ENCODE results near the gene DEF6.

Gene DEF6

DNA sequence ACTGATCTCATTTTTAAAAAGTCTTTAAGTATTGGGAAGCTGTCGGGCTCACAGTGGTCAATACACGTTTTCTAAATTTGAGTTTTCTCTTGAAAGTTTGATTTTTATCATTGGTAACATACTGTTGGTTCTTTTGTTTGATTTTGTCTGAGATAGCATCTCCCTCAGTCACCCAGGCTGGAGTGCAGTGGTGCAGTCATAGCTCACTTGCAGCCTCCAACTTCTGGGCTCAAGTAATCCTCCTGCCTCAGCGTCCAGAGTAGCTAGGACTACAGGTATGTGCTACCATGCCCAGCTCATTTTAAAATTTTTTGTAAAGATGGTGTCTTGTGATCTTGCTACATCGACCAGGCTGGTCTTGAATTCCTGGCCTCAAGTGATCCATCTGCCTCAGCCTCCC, 53.8 kb downstream of the DEF6 start:
- no peak for DNase-seq

GRCh38 chr6:35352735-35353134, 55.1 kb downstream of the DEF6 start:
- no peak for DNase-seq

DNA sequence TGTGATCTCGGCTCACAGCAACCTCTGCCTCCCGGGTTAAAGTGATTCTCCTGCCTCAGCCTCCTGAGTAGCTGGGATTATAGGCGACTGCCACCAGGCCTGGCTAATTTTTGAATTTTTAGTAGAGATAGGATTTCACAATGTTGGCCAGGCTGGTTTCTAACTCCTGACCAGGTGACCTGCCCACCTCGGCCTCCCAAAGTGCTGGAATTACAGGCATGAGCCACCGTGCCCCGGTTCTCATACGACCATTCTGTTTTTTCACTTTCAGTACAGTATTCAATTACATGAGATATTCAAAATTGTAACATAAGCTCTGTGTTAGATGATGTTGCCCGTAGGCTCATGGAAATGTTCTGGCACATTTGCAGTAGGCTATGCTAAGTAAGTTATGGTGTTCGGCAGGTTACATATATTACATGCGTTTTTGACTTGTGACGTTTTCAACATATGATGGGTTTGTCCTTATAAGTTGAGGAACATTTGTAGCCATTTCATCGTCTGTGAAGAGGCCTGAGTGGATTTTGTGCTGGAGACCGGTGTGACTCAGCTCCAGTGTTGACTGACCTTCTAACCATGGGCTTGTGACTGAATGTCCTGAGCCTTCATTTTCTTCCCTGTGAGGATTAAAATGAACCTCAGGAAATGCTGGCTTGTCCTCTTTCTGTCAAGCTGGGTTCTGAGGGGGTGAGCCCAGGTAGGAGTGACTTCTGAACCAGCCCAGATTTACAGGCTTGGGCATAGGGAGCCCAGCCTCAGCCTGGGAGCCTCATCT, 56.9 kb downstream of the DEF6 start:
- no peak for DNase-seq

GRCh38 chr6:35356391-35356790, 58.8 kb downstream of the DEF6 start:
- no peak for DNase-seq

- DNase-seq = no peak
These were observed 60.1 kb downstream of the DEF6 start for GRCh38 chr6:35357677-35358076.

GRCh38 chr6:35358086-35358485, 60.5 kb downstream of the DEF6 start:
- no peak for DNase-seq

GRCh38 chr6:35359346-35359743, 61.7 kb downstream of the DEF6 start:
- DNase-seq = no peak

DNA sequence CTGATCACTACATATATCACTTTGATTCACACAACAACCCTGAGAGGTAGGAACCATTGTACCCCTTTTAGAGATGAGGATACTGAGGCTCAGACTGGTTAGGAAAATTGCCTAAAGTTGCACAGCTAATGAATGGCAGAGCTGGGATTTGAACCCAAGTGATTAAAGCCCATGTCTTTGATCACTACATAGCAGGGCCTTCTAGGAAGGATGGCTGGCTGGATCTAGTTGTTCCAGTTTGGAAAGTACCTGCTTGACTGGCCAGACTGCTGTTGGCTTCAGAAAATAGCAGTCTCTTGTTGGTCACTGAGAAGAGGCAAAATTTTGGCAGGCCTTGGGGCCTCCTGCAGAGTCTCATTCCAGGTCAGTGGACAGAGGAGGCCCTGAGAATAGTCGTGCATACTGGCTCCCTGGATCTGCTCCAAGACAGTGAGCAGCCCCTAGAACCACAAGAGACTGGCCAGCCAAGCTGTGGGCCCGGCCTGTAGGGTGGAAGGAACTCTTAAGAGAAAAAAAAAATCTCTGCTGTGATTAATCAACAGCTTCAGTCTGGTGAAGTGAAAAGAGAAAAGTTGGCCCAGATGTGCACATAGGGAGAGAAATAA, 62.2 kb downstream of the DEF6 start:
- DNase-seq = no peak

DNA sequence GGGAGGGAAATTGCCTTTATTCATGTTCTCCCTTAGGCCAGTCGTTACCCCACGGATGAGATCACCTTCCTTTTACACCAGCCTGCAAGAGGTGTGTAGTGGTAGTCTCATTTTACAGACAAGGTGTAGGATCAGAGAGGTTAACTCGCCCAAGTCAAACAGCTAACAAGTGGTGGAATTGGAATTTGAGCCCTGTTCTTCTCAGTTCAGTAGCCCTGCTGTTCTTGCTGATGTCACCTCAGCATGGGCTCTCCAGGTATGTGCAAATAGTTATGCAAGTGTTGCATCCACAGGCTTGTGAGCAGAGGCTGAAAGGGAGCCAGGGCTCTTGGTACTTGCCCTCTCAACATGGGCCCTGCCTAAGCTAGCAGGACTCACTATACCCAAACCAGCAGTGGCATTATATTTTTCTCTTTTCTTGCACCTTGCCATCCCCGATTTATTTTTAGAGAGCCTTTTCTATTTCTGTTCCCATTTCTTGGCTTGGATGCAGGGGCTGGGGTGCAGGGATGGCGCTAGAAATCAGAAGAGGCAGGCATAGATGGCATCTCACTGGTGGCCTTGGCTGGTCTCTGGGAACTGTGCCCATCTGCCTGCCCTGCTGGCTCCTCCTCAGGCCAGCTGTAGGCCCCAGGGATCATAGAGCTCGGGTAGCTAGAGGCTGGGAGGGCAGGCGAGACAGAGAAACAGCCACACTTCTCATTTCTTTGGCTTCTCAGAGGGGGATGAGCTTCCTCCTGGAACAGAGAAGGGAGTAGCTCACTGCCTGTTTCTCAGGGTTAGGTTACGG, 62.9 kb downstream of the DEF6 start:
- no peak for DNase-seq

- DNase-seq = no peak
These were observed 64.6 kb downstream of the DEF6 start for GRCh38 chr6:35362200-35362599.

DNA sequence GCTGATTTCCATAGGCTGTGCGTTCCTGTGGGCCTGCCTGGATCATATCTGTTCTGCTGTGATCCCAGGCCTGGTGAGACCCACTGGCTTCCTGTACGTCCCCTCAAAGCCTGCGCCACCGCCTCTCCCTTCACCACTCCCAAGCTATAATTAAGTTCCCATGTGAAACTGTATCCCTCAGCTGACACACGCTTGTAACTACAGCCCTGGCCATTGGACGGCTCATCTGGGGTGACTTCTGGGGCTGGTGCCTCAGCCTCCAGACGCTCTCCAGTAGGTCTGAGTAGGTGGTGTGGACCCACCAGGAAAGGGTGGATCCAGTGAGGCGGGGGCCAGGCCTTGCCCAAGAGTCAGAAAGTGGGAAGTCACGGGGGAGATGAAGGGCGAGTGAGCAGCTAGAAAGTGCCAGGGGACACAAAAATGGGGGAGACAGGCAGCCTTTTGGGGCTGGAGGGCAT, 65.7 kb downstream of the DEF6 start:
- no peak for DNase-seq

GRCh38 chr6:35365594-35366203, 68.1 kb downstream of the DEF6 start:
- no peak for DNase-seq

- no peak for DNase-seq
These were observed 68.6 kb downstream of the DEF6 start for GRCh38 chr6:35366204-35366596.

DNA sequence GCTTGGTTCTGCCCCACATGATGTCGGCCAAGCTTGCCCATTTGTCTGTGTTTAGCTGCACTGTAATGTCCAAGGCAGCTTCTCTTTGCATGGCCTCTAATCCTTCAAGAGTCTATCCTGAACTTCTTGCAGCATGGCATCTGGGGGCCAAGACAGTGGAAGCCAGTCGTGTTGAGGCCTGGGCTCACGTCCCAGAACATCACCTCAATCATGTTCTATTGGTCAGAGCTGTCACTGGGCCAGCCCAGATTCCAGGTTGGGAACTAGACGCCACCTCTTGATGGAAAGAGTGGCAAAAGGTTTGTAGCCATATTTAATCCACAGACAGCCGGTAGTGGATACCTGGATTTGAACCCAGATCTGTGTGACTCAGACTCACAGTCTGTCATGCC, 70.0 kb downstream of the DEF6 start:
- DNase-seq = no peak

DNA sequence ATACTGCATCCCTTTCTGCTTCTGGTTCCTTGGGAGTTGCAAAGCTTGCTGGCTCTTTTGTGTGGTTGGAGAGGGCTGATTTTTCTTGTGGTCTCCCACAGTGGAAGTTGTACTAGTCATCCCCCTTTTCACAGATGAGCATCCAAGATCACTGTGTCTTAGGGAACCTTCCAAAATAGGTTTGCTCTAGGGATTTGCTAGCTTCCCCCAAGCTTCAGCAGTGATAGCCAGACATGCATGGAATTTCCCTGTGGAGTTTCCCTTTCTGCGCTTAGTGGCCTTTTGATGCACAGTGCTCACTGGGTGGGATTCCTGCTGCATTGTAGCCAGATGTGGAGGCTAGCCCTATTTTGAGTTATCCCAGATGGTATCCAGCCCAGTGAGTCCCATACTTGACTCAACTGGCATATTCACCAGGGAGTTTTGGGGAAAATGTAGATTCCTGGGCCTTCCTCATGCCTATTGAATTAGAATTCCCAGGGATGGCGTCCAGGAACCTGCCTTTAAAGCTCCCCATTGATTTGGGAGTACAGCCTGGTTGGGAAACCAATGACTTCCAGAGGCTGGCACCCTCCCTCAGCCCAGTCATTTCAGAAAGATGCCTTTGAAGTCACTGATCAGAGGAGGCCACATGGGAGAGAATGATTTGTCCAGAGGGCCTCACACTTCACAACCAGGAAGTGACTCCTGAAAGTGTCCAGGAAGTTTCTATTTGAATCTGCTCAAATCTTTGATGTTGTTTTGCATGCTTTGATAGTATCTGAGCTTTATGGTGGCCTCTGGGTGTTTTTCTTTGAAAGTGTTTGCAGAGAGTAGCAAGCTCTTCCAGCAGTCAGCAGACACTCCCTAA, 70.6 kb downstream of the DEF6 start:
- DNase-seq = no peak

- no peak for DNase-seq
These were observed 72.6 kb downstream of the DEF6 start for GRCh38 chr6:35370124-35370741.

- DNase-seq = no peak
These were observed 73.3 kb downstream of the DEF6 start for GRCh38 chr6:35370785-35371493.
